ENCODE data around the gene RIPOR2.

The RIPOR2 gene

GRCh38 chr6:24907919-24908649 lies 27.7 kb downstream of the RIPOR2 start:
- no peak overlapping the region for H3K4me3 ChIP-seq (ENCODE audit: low read depth, low read length)
- DNase-seq, result no peak
- no peak for TF ChIP-seq CTCF (IDR thresholded peaks at IDR 0.05; ENCODE audit: low read depth, low read length)
- H3K4me1 ChIP-seq, result no peaks in the 10 kb centered on the region
- H3K36me3 ChIP-seq, result no peaks in the 10 kb centered on the region
- H3K27me3 ChIP-seq, result peaks cover 21% of the 10 kb centered on the region
- no peaks in the 10 kb centered on the region for H3K9me3 ChIP-seq

- no peaks in the 10 kb centered on the region for H3K4me1 ChIP-seq
- no peak overlapping the region for H3K4me3 ChIP-seq (ENCODE audit: low read depth, low read length)
- H3K36me3 ChIP-seq, result no peaks in the 10 kb centered on the region
- H3K27me3 ChIP-seq, result peaks cover 11% of the 10 kb centered on the region
- H3K9me3 ChIP-seq, result no peaks in the 10 kb centered on the region
- TF ChIP-seq CTCF (IDR thresholded peaks at IDR 0.05; ENCODE audit: low read depth, low read length), result no peak
- no peak for DNase-seq
Measured at GRCh38 chr6:24906314-24906713, 29.4 kb downstream of the RIPOR2 start.

DNA sequence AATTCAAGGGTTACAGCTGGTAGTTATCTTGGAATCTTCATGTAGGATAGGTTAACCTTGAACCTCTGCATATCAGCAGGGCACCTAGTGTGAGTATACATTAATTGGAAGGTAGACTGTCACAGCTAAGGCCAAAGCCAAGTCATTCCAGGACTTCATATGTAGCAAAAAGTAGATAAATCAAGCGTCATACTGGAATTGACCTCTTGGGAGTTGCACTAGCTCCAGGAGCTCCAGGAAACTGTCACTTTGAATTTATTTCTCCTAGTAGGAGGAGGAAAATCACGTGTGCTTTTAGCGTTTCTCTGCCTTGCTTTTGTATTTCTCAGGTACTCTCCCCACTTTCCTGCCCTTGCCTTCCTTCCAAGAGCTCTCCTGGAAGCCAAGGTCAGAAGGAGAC lies 30.3 kb downstream of the RIPOR2 start:
- H3K4me1 ChIP-seq, result no peaks in the 10 kb centered on the region
- no peak for DNase-seq
- peaks cover 8% of the 10 kb centered on the region for H3K27me3 ChIP-seq
- H3K4me3 ChIP-seq (ENCODE audit: low read depth, low read length), result no peak overlapping the region
- no peaks in the 10 kb centered on the region for H3K36me3 ChIP-seq
- no peak for TF ChIP-seq CTCF (IDR thresholded peaks at IDR 0.05; ENCODE audit: low read depth, low read length)
- H3K9me3 ChIP-seq, result no peaks in the 10 kb centered on the region

DNA sequence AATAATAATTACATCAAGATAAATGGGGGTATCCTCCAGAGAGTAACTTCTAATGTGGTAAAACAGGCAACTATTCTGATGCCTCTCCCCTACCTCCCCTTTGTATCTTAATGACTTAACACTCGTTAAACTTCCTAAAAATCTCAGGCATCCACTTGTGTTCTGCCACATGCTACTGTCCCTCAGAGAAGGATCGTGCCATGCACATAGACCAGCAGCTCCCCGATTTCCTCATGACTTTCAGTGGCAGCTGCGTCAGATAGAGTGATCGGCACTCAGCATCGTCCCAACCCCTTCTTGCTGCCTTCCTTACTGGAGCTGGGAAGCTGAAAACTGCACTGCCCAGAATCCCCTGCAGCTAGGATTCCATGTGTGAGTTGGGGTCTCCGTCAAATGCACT lies 32.1 kb downstream of the RIPOR2 start:
- no peaks in the 10 kb centered on the region for H3K36me3 ChIP-seq
- DNase-seq, result no peak
- no peaks in the 10 kb centered on the region for H3K27me3 ChIP-seq
- TF ChIP-seq CTCF (IDR thresholded peaks at IDR 0.05; ENCODE audit: low read depth, low read length), result no peak
- no peaks in the 10 kb centered on the region for H3K4me1 ChIP-seq
- H3K9me3 ChIP-seq, result no peaks in the 10 kb centered on the region
- H3K4me3 ChIP-seq (ENCODE audit: low read depth, low read length), result no peak overlapping the region

DNA sequence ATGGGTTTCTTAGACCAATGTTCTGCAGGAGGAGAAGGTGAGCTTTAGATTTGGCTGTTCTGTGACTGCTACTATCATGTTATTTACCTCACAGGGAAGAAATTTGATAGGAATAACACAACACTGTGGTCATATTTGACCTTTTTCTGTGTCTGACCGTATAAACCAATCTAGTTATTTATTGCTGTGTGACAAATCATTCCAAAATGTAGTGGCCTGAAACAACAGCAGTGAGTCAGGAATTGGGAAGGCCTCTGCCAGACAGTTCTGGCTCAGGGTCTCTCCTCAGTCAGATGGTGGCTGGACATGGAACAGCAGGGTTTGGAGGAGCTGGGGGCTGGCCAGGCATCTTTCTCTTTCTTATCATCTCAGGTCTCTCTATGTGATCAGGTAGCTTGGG lies 33.0 kb downstream of the RIPOR2 start:
- no peaks in the 10 kb centered on the region for H3K4me1 ChIP-seq
- no peaks in the 10 kb centered on the region for H3K27me3 ChIP-seq
- no peak for DNase-seq
- no peak for TF ChIP-seq CTCF (IDR thresholded peaks at IDR 0.05; ENCODE audit: low read depth, low read length)
- no peaks in the 10 kb centered on the region for H3K36me3 ChIP-seq
- H3K4me3 ChIP-seq (ENCODE audit: low read depth, low read length), result no peak overlapping the region
- H3K9me3 ChIP-seq, result no peaks in the 10 kb centered on the region

GRCh38 chr6:24901698-24902328 lies 33.9 kb downstream of the RIPOR2 start:
- TF ChIP-seq CTCF (IDR thresholded peaks at IDR 0.05; ENCODE audit: low read depth, low read length), result no peak
- no peaks in the 10 kb centered on the region for H3K27me3 ChIP-seq
- no peak overlapping the region for H3K4me3 ChIP-seq (ENCODE audit: low read depth, low read length)
- no peak for DNase-seq
- no peaks in the 10 kb centered on the region for H3K36me3 ChIP-seq
- H3K4me1 ChIP-seq, result no peaks in the 10 kb centered on the region
- H3K9me3 ChIP-seq, result no peaks in the 10 kb centered on the region

All from BE2C (cell line).